A673 (cell line): ENCODE data around the gene CYP46A1. TPM values are rescaled to one million over a fixed set of nuclear protein-coding genes. Genes with fewer than 3 reads are reported as not detected.

Source experiments
- BruUV-seq: library from RNA; stranded (reverse); fragments of 400-500 nt; replicated peaks from 2 replicates; lab custom pipeline; 2021; lab: Mats Ljungman, UMichigan
- CTCF ChIA-PET: fragments of 300-600 bp; sonication (Branson Sonifier 250); formaldehyde crosslinking; loops from one replicate; lab custom pipeline; 2022; ENCODE audit warnings: antibody characterized with exemption; lab: Charles Lee
- POLR2A ChIA-PET: fragments of 300-600 bp; sonication (Branson Sonifier 250); formaldehyde crosslinking; loops from one replicate; lab custom pipeline; 2022; ENCODE audit warnings: antibody characterized with exemption; ENCODE audit not compliant: low non-redundant PET; lab: Charles Lee
- DNase-seq: peaks from one replicate; pipeline ENCODE4 v3.0.0-alpha.2; 2015; ENCODE audit warnings: low spot score
- H3K27ac ChIP-seq: fragments of 200-600 bp; sonication (generic); 2 replicates; pipeline ENCODE4 v1.5.1; 2016; ENCODE audit warnings: mixed run types, low read depth, mild to moderate bottlenecking, mixed read lengths, antibody characterized with exemption, low read length; ENCODE audit not compliant: poor library complexity, severe bottlenecking
- H3K27me3 ChIP-seq: fragments of 200-600 bp; sonication (generic); replicated peaks from 2 replicates; pipeline ENCODE4 v1.6.1; 2017; ENCODE audit warnings: mixed run types, low read depth, mild to moderate bottlenecking, mixed read lengths, antibody characterized with exemption, low read length; ENCODE audit not compliant: insufficient read depth, poor library complexity
- H3K36me3 ChIP-seq: fragments of 200-600 bp; sonication (generic); 2 replicates; pipeline ENCODE4 v1.6.1; 2016; ENCODE audit warnings: mixed run types, mild to moderate bottlenecking, mixed read lengths, antibody characterized with exemption, low read length; ENCODE audit not compliant: insufficient read depth, poor library complexity, severe bottlenecking
- H3K4me1 ChIP-seq: fragments of 200-600 bp; sonication (generic); 2 replicates; pipeline ENCODE4 v1.6.1; 2017; ENCODE audit warnings: mixed run types, mild to moderate bottlenecking, mixed read lengths, antibody characterized with exemption, low read length; ENCODE audit not compliant: insufficient read depth, poor library complexity, severe bottlenecking
- H3K4me3 ChIP-seq: fragments of 200-600 bp; sonication (generic); 2 replicates; pipeline ENCODE4 v1.5.1; 2016; ENCODE audit warnings: low read depth, mixed run types, mild to moderate bottlenecking, mixed read lengths, low read length; ENCODE audit not compliant: poor library complexity, severe bottlenecking
- H3K9me3 ChIP-seq: fragments of 200-600 bp; sonication (generic); 2 replicates; pipeline ENCODE4 v1.6.1; 2016; ENCODE audit warnings: mixed run types, low read depth, mild to moderate bottlenecking, mixed read lengths, antibody characterized with exemption, low read length; ENCODE audit not compliant: poor library complexity, severe bottlenecking
- CTCF ChIP-seq: fragments of 300-800, 200-600 bp; sonication (generic); conservative IDR thresholded peaks from 2 replicates; pipeline ENCODE4 v1.5.1; 2017; ENCODE audit warnings: low read depth, mild to moderate bottlenecking, antibody characterized with exemption, low read length, moderate library complexity, mixed read lengths
- EZH2 ChIP-seq: fragments of 200-600 bp; sonication (generic); IDR thresholded peaks from 2 replicates; pipeline ENCODE4 v1.6.1; 2017; ENCODE audit warnings: borderline replicate concordance, low read depth, mild to moderate bottlenecking, mixed read lengths, antibody characterized with exemption, low read length; ENCODE audit not compliant: poor library complexity, severe bottlenecking
- intact Hi-C: fragments of 100-400 bp; cut with micrococcal nuclease; formaldehyde crosslinking; loops from one replicate; pipeline ENCODE4 v1.10.0; 2022; ENCODE audit not compliant: unreplicated experiment
- total RNA-seq: library from RNA; stranded (reverse); gene quantifications from 2 replicates; pipeline ENCODE4 v1.2.3, GENCODE V29; 2021

Gene CYP46A1
- total RNA-seq, 1 experiment from 2014 or later, result not detected

- no peak overlapping the region for H3K4me3 ChIP-seq
- H3K4me1 ChIP-seq, result no peaks in the 10 kb centered on the region
- no peak overlapping the region for H3K27ac ChIP-seq
- TF ChIP-seq EZH2, result no peak
- TF ChIP-seq CTCF, result no peak
- no peaks in the 10 kb centered on the region for H3K27me3 ChIP-seq
- intact Hi-C loops, result no loop called here
- POLR2A ChIA-PET, result no interaction called here
- no peaks in the 10 kb centered on the region for H3K36me3 ChIP-seq
- no TSS peak for BruUV-seq
- H3K9me3 ChIP-seq, result no peaks in the 10 kb centered on the region
- CTCF ChIA-PET, result interaction anchor here (0.7 kb wide), 1 partner anchor 233 kb away, joined by 3 read pairs; no protein-coding TSS in a partner anchor
- no peak for DNase-seq
These were observed 44.3 kb downstream of the CYP46A1 start for GRCh38 chr14:99728231-99728920.

GRCh38 chr14:99728981-99729451, 44.9 kb downstream of the CYP46A1 start:
- intact Hi-C loops, result no loop called here
- no peak overlapping the region for H3K27ac ChIP-seq
- POLR2A ChIA-PET, result no interaction called here
- no peak for DNase-seq
- H3K4me3 ChIP-seq, result no peak overlapping the region
- CTCF ChIA-PET, result no interaction called here
- no TSS peak for BruUV-seq
- H3K27me3 ChIP-seq, result no peaks in the 10 kb centered on the region
- H3K9me3 ChIP-seq, result no peaks in the 10 kb centered on the region
- no peaks in the 10 kb centered on the region for H3K4me1 ChIP-seq
- H3K36me3 ChIP-seq, result no peaks in the 10 kb centered on the region
- no peak for TF ChIP-seq EZH2
- TF ChIP-seq CTCF, result no peak

GRCh38 chr14:99729991-99730875, 46.1 kb downstream of the CYP46A1 start:
- Histone ChIP-seq H3K4me1 (no peaks in the 10 kb centered on the region), H3K27ac (peak overlapping the region; percentile 64), H3K27me3 (no peaks in the 10 kb centered on the region), H3K36me3 (no peaks in the 10 kb centered on the region), H3K9me3 (no peaks in the 10 kb centered on the region), H3K4me3 (peak overlapping the region; percentile 59)
- POLR2A ChIA-PET, result no interaction called here
- no TSS peak for BruUV-seq
- DNase-seq, result peak; percentile 64
- TF ChIP-seq CTCF, result peak; percentile 76
- TF ChIP-seq EZH2, result no peak
- intact Hi-C loops, result loop anchor here (1.0 kb wide), 1 partner anchor 155 kb away; no protein-coding TSS in a partner anchor
- CTCF ChIA-PET, result interaction anchor here (0.6 to 1.9 kb wide), 4 partner anchors 41 to 1588 kb away, joined by 3 to 11 read pairs (median 3); no protein-coding TSS in a partner anchor
